GM03348 (cell line): ENCODE results near the gene FILIP1L.

Source experiments
- DNase-seq: peaks from one replicate; pipeline ENCODE4 v3.0.0; 2012; ENCODE audit warnings: low spot score

FILIP1L gene

GRCh38 chr3:100125161-100125938 lies 11.0 kb upstream of the FILIP1L start:
- no peak for DNase-seq

- no peak for DNase-seq
These were observed 10.0 kb upstream of the FILIP1L start for GRCh38 chr3:100124201-100124761.

GRCh38 chr3:100123112-100123511 lies 8.8 kb upstream of the FILIP1L start:
- no peak for DNase-seq

GRCh38 chr3:100122321-100122720 lies 8.0 kb upstream of the FILIP1L start:
- no peak for DNase-seq

- no peak for DNase-seq
These were observed 6.4 kb upstream of the FILIP1L start for GRCh38 chr3:100120693-100121092.

DNA sequence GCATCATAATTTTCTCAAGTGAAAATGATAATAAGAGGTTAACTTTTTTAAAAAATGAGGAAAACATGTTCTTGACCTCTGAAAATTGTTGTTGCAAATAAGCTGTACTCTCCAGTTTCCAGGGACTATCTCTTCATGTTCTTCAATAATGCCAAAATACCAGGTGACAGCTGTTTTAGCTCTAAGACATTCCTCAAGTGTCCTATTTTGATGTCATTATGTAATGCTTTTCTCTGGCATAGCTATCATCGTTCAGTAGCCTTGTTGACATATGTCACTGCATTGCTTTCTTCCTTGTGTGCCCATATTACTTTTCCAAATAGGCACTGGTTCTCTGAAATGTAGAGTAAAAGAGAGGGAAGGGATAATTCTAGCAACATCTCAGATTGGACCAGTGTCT lies 5.7 kb upstream of the FILIP1L start:
- no peak for DNase-seq

DNA sequence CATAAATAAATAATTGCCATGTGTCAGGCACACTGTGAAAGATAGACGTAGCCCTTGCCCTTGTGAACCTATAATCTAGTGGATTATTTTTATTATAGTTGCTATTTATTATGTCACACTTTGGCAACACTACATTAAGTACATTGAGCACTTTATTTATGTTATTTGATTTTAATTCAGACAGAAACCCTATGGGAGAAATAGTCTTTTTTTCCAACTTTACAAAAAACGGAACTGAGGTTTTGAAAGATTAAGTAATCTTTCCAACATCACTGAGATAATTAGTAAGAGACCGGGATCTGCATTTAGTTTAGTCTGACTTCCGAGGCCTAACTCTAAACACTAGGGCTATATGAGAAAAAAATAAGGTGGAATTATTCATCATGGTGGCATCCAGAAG lies 2.8 kb upstream of the FILIP1L start:
- no peak for DNase-seq

GRCh38 chr3:100113723-100114412 lies 433 bp downstream of the FILIP1L start:
- no peak for DNase-seq

DNA sequence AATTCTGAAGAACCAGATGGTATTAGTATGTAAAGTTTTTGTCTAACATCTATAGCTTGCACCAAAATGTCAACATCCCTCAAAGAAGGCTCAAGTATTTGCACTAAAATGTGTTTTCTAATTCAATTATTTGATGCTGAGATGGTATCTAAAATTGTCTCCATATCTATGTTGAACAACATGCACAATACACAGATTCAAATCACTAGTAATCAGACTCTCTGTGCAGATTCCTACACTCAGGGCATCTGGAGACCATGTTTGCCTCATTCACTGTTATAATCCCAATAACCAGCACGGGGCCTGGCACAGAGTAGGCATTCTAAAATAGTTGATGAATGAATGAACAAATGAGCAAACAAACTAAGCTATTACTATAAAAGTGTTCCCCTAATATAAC lies 2.6 kb downstream of the FILIP1L start:
- DNase-seq = no peak

DNA sequence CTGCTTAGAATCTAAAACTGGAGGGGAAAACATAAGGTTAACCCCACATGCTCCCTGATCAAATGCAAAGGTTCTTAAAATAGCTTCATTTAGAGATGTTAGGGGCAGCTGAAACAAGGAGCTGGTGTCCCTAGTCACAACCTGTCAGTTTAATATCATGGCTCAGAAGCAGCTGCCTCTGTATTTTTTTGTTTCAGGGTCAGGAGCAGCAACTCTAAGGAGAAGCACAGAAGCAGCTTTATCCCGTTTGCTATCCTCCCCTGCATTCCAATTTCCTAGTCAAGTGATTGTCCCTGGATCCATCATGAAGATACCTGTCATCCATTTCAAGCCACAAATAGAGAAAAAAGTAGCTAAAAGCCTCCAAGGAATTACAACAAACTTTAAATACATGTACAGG lies 4.1 kb downstream of the FILIP1L start:
- DNase-seq = no peak

DNA sequence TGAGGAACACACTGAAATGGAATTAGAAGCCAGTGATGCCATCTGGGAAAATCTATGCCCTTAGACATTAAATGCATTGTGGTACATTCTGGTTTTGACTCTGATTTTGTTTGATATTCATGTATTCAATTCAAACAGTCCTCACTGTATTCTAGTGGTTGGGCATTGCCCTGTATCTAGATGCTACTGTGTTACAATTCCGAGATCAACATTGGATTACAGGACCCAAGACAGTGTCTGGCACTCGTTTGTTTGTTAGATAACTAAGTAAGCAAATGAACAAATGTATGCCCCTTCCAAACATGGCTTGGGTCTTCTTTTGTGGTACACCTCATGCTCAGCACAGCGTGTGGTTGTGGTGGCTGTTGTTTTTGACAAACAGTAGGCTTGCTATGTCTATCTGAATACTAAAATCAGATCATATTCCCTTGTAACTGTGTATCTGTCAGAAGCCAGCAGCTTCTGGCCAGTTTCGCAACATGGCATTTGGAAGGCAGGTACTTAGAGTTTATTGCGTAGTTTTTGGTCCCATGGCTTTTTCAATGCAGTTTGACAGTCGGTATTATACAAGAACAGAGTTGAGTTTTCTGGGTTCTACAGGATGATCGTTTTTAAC lies 5.7 kb downstream of the FILIP1L start:
- no peak for DNase-seq

DNA sequence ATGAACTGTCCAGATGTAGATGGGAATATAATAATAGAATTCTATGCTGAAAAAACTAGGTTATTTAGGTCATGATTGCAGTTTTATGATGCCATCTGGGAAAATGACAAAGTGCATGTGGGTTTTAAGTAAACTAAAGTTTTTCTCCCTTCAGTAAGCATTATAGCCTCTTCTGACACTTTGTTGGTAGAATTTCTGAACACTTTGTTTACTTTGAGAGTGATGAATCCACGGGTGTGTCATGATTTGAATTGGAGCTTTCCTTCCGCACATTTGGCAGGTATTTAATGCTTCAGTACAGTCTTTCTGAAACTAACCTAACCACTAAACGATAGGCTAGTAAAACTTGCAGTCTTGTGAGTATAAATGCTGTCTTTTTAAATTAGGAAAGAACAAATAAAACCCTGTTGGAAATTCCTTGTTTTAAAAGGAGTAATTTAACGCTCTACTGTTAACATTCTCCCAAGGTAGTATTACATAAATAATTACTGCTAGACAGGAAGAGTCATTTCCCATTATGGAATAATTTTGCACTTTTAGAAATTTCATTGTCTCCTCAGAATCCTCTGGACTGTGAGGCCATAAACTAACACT lies 7.0 kb downstream of the FILIP1L start:
- no peak for DNase-seq

DNA sequence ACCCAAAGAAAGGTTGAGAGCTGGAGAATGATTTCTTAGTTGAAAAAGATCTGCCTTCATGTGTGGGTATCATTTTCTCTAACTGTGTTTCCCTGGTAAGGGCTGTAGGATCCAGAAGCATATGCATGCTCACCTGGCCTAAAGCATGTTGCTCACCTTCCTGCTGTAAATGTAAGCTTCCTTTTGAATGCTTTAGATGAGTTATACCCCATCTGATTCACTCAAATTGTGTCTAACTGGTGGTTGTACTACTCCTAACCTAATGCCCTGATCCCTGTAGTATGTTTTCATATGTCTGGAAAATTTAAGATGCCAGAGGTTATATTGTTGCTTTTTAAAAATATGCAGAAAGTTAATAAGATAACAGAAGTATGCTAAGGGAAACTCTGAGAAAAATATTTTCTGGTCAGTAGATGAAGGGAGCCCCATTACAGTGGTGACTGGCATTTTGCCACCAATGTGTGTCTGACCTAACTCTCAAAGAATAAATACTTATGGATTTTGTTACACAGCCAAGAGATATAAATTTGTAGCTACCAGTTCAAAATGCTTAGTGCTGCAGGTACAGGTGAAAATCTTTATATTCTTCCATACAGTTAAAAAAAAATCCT lies 7.7 kb downstream of the FILIP1L start:
- no peak for DNase-seq

- DNase-seq = no peak
These were observed 8.2 kb downstream of the FILIP1L start for GRCh38 chr3:100106094-100106493.

- DNase-seq = no peak
These were observed 8.8 kb downstream of the FILIP1L start for GRCh38 chr3:100105501-100105900.

DNA sequence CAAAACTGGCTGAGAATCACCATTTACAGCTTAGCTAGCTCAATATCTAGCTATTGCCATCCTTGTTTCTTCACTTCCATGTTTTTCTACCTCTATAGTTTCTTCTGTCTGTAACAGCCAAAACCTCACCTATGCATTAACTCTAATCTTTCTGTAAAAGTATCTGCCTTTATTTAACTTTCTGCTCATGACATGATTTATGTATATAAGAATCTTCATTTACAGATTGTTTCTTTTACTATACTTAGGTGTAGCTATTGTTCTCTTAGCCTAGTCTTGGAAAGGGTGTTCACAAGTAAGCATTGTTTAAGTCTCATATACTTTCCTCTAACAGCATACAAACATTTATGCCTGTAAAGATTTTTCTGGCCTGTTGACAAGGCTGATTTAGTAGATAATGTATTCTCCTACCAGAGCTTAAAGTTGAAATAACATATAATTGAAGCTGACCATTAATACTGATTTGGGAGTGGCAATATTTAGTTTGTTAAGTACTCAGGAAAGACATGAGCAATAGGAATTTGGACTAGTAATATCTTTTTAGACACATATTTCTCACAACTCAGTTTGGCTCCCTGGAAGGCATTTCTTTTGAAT lies 9.4 kb downstream of the FILIP1L start:
- no peak for DNase-seq

- no peak for DNase-seq
These were observed 9.9 kb downstream of the FILIP1L start for GRCh38 chr3:100104442-100104798.

GRCh38 chr3:100103558-100104441 lies 10.5 kb downstream of the FILIP1L start:
- no peak for DNase-seq

DNA sequence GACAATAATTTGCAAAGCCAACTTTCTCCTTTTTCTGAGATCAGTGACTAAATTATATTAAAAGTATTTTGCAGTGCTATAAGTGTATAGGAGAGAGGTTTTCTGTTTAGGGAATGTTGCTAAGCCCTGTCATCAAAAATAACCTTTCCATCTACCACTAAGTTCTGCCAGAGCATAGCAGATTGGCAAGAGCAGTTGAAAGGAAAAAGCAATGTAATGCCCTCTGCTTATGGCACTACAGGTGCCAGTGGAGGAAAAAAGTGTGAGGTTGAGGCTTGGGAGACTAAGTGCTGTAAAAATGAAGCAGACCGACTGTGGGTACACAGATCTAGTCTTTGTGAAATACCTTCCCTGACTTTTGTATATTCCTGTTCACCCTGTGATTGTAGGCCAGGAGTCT lies 11.5 kb downstream of the FILIP1L start:
- DNase-seq = no peak

DNA sequence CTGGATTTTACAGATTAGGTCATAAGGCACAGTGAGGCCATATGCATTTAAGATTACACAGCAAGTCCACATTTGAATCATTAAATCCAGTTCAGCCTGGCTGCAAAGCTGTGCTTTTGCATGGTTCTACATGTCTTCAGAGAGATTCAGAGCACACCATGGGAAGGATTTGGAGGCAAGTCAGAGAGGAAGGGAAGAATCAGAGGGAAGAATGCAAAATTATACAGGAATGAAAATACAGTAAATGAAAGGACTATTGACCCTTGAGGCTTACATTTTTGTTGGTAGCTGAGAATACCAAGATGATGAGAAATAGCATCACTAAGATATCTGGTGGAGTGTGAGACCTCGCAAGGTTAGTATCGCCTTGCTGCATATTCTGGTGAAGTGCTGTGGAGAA lies 13.9 kb downstream of the FILIP1L start:
- DNase-seq = peak; percentile 26

- DNase-seq = no peak
These were observed 14.7 kb downstream of the FILIP1L start for GRCh38 chr3:100099621-100100020.
